ENCODE measurements around the gene CLDN3.
A peak's percentile ranks its signal among the peaks of the same experiment; 100 is the strongest.

Gene CLDN3

GRCh38 chr7:73769481-73770001, 529 bp downstream of the CLDN3 start:
- peak overlapping the region; percentile 21 for H3K4me3 ChIP-seq (ENCODE audit: insufficient read length, low read depth)

GRCh38 chr7:73768641-73769480, 1.2 kb downstream of the CLDN3 start:
- no peak for TF ChIP-seq ZNF274 (IDR thresholded peaks at IDR 0.05; ENCODE audit: low read depth, low read length)
- no peak for TF ChIP-seq SUZ12 (IDR thresholded peaks at IDR 0.05; ENCODE audit: extremely low read depth, insufficient read depth, insufficient read length)
- no peak for TF ChIP-seq YY1 (IDR thresholded peaks at IDR 0.05; ENCODE audit: insufficient read depth, insufficient read length)
- Histone ChIP-seq H3K36me3 (ENCODE audit: insufficient read depth, insufficient read length, low read length) (no peaks in the 10 kb centered on the region), H3K4me3 (ENCODE audit: insufficient read length, low read depth) (no peak overlapping the region), H3K27me3 (ENCODE audit: insufficient read depth, insufficient read length) (peaks cover 28% of the 10 kb centered on the region), H3K9me3 (ENCODE audit: insufficient read depth, low read length) (no peaks in the 10 kb centered on the region), H3K9ac (ENCODE audit: insufficient read length, low read depth) (no peak overlapping the region), H3K4me1 (ENCODE audit: insufficient read depth, insufficient read length) (peaks cover 8% of the 10 kb centered on the region)
- DNase-seq (ENCODE audit: low read depth, low spot score) = no peak

More at GRCh38 chr7:73769481-73770001, 529 bp downstream of the CLDN3 start:
- no peaks in the 10 kb centered on the region for H3K9me3 ChIP-seq (ENCODE audit: insufficient read depth, low read length)
- TF ChIP-seq ZNF274 (IDR thresholded peaks at IDR 0.05; ENCODE audit: low read depth, low read length) = no peak
- TF ChIP-seq SUZ12 (IDR thresholded peaks at IDR 0.05; ENCODE audit: extremely low read depth, insufficient read depth, insufficient read length) = no peak
- no peak for TF ChIP-seq YY1 (IDR thresholded peaks at IDR 0.05; ENCODE audit: insufficient read depth, insufficient read length)
- peak overlapping the region; percentile 36 for H3K9ac ChIP-seq (ENCODE audit: insufficient read length, low read depth)
- H3K27me3 ChIP-seq (ENCODE audit: insufficient read depth, insufficient read length) = peaks cover 28% of the 10 kb centered on the region
- H3K4me1 ChIP-seq (ENCODE audit: insufficient read depth, insufficient read length) = peaks cover 8% of the 10 kb centered on the region
- no peak for DNase-seq (ENCODE audit: low read depth, low spot score)
- no peaks in the 10 kb centered on the region for H3K36me3 ChIP-seq (ENCODE audit: insufficient read depth, insufficient read length, low read length)

- Histone ChIP-seq H3K9ac (ENCODE audit: insufficient read length, low read depth) (no peak overlapping the region), H3K9me3 (ENCODE audit: insufficient read depth, low read length) (no peaks in the 10 kb centered on the region), H3K36me3 (ENCODE audit: insufficient read depth, insufficient read length, low read length) (no peaks in the 10 kb centered on the region), H3K27me3 (ENCODE audit: insufficient read depth, insufficient read length) (peaks cover 27% of the 10 kb centered on the region), H3K4me1 (ENCODE audit: insufficient read depth, insufficient read length) (peaks cover 12% of the 10 kb centered on the region), H3K4me3 (ENCODE audit: insufficient read length, low read depth) (no peak overlapping the region)
- TF ChIP-seq ZNF274 (IDR thresholded peaks at IDR 0.05; ENCODE audit: low read depth, low read length) = no peak
- TF ChIP-seq YY1 (IDR thresholded peaks at IDR 0.05; ENCODE audit: insufficient read depth, insufficient read length) = no peak
- no peak for TF ChIP-seq SUZ12 (IDR thresholded peaks at IDR 0.05; ENCODE audit: extremely low read depth, insufficient read depth, insufficient read length)
- no peak for DNase-seq (ENCODE audit: low read depth, low spot score)
These were observed 3.4 kb downstream of the CLDN3 start for GRCh38 chr7:73766556-73767229.

DNA sequence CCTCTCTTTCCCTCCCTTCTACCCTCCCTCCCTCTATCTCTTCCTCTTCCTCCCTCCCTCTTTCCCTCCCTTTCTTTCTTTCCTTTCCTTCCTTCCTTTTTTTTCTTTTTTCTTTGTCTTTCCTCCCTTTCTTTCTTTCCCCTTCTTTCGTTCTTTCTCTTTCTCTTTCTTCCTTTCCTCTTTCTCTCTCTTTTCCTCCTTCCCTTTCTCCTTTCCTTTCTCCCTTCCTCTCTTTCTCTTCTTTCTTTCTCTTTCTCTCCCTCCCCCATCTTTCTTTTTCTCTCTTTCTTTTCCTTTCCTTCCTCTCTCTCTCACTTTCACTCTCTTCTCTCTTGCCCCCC, 7.4 kb downstream of the CLDN3 start:
- no peaks in the 10 kb centered on the region for H3K9me3 ChIP-seq (ENCODE audit: insufficient read depth, low read length)
- no peaks in the 10 kb centered on the region for H3K36me3 ChIP-seq (ENCODE audit: insufficient read depth, insufficient read length, low read length)
- H3K9ac ChIP-seq (ENCODE audit: insufficient read length, low read depth) = no peak overlapping the region
- TF ChIP-seq ZNF274 (IDR thresholded peaks at IDR 0.05; ENCODE audit: low read depth, low read length) (no peak), SUZ12 (IDR thresholded peaks at IDR 0.05; ENCODE audit: extremely low read depth, insufficient read depth, insufficient read length) (no peak), YY1 (IDR thresholded peaks at IDR 0.05; ENCODE audit: insufficient read depth, insufficient read length) (no peak)
- H3K4me1 ChIP-seq (ENCODE audit: insufficient read depth, insufficient read length) = peaks cover 4% of the 10 kb centered on the region
- H3K27me3 ChIP-seq (ENCODE audit: insufficient read depth, insufficient read length) = no peaks in the 10 kb centered on the region
- DNase-seq (ENCODE audit: low read depth, low spot score) = no peak
- H3K4me3 ChIP-seq (ENCODE audit: insufficient read length, low read depth) = no peak overlapping the region

DNA sequence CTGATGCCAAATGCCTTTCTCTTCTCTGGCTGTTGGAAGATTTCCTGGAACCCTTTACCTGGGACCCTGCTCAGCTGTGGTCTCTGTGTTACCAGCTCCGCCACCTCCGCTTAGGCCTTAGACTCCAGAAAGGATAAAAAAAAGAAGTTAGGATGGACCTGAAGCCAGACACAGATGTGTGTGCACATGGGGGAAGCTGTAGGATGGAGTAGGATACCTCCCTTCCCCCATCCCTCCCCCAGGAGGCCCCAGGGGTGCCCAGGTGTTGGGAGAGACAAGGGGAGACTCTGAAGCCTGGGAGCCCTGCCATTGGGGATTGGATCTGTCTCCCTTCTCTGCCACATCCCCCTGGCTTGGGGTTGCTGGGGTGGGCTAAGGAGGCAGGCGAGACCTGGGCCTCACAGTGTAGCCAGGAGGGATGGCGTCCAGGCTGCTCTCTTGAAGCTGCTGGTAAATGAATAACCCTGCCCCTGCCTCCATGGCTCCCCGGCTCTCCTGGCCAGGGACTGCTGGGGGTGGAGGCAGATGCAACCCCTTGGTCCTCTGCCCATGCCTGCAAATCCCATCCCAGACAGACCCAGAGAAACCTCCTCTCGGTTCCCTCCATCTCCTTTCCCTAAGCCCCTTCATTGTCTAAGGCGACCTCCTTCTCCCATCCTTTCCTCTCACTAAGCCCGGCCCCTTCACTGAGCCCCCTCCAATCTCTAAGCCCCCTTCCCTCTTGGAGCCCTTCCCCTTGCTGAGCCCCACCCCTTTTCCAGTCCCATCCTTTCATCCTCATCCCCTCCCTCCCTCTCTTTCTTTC, 8.0 kb downstream of the CLDN3 start:
- no peaks in the 10 kb centered on the region for H3K36me3 ChIP-seq (ENCODE audit: insufficient read depth, insufficient read length, low read length)
- no peaks in the 10 kb centered on the region for H3K27me3 ChIP-seq (ENCODE audit: insufficient read depth, insufficient read length)
- peaks cover 4% of the 10 kb centered on the region for H3K4me1 ChIP-seq (ENCODE audit: insufficient read depth, insufficient read length)
- no peak for DNase-seq (ENCODE audit: low read depth, low spot score)
- no peak overlapping the region for H3K4me3 ChIP-seq (ENCODE audit: insufficient read length, low read depth)
- TF ChIP-seq YY1 (IDR thresholded peaks at IDR 0.05; ENCODE audit: insufficient read depth, insufficient read length) (no peak), SUZ12 (IDR thresholded peaks at IDR 0.05; ENCODE audit: extremely low read depth, insufficient read depth, insufficient read length) (no peak), ZNF274 (IDR thresholded peaks at IDR 0.05; ENCODE audit: low read depth, low read length) (no peak)
- H3K9me3 ChIP-seq (ENCODE audit: insufficient read depth, low read length) = no peaks in the 10 kb centered on the region
- no peak overlapping the region for H3K9ac ChIP-seq (ENCODE audit: insufficient read length, low read depth)

GRCh38 chr7:73758581-73759138, 11.4 kb downstream of the CLDN3 start:
- Histone ChIP-seq H3K4me1 (ENCODE audit: insufficient read depth, insufficient read length) (peaks cover 4% of the 10 kb centered on the region), H3K27me3 (ENCODE audit: insufficient read depth, insufficient read length) (no peaks in the 10 kb centered on the region), H3K9me3 (ENCODE audit: insufficient read depth, low read length) (no peaks in the 10 kb centered on the region), H3K4me3 (ENCODE audit: insufficient read length, low read depth) (no peak overlapping the region), H3K9ac (ENCODE audit: insufficient read length, low read depth) (no peak overlapping the region), H3K36me3 (ENCODE audit: insufficient read depth, insufficient read length, low read length) (no peaks in the 10 kb centered on the region)
- no peak for DNase-seq (ENCODE audit: low read depth, low spot score)
- no peak for TF ChIP-seq SUZ12 (IDR thresholded peaks at IDR 0.05; ENCODE audit: extremely low read depth, insufficient read depth, insufficient read length)
- TF ChIP-seq YY1 (IDR thresholded peaks at IDR 0.05; ENCODE audit: insufficient read depth, insufficient read length) = no peak
- TF ChIP-seq ZNF274 (IDR thresholded peaks at IDR 0.05; ENCODE audit: low read depth, low read length) = no peak
